ENCODE results near the gene TRIML2. TPM values are rescaled to one million over a fixed set of nuclear protein-coding genes. Genes with fewer than 3 reads are reported as not detected.
A peak's percentile ranks its signal among the peaks of the same experiment; 100 is the strongest.

The TRIML2 gene
- total RNA-seq, 1 experiment from 2014 or later: 102 TPM

DNA sequence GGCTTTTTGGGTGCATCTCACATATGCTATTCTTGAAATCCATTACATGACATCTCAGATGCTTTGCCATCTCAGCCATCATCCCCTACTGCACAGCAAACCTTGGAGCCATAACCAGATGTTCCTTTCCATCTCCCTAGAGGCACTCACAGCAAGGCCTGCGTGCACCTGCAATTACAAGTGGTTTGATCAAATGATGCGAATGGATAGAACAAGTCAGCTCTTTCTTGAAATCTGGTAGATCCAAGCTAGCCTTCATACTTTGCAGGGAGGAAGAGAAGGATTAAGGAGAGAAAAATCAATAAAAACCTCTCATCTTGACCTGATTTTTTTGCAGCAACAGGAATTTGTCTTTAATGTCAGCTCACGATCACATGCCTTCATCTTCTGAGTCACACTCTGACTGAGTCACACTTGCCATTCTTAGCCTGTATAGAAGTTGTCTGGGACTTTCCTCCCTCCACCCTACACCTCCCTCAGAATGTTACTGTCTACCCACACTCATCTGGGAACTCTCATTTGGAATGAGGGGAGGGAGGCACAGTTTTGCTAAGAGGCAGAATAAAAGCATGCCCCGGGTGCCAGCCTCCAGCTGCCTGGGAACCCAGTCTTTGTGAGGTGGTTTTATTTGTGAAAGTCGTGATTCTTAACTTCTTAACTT is 17.9 kb upstream of the TRIML2 start:
- DNase-seq: no peak
- Mint-ChIP-seq H3K4me1 (peaks cover 26 to 30% of the 10 kb centered on the region in 2 experiments), H3K4me3 (no peak overlapping the region), H3K27me3 (ENCODE audit: low read depth) (no peaks in the 10 kb centered on the region; the same call in 1 of the 2 replicates), H3K27ac (peak overlapping the region in 1 of 3 experiments; percentile 65; a peak in 1 of 7 replicates), H3K9me3 (no peaks in the 10 kb centered on the region), H3K36me3 (ENCODE audit: insufficient read depth in 1 of 3, low read depth in 3 of 3) (no peaks in the 10 kb centered on the region)
- H3K27me3 ChIP-seq (ENCODE audit: insufficient read depth, low read length): no peaks in the 10 kb centered on the region
- H3K23ac ChIP-seq (ENCODE audit: insufficient read length, low read depth, low read length): no peak overlapping the region
- no peak overlapping the region for H2AK5ac ChIP-seq (ENCODE audit: insufficient read length, low read length)
- no peaks in the 10 kb centered on the region for H3K79me2 ChIP-seq (ENCODE audit: insufficient read depth, low read length)
- no peak overlapping the region for H3K56ac ChIP-seq (ENCODE audit: insufficient read length, low read depth, low read length)
- H3K4me2 ChIP-seq (ENCODE audit: insufficient read depth, insufficient read length, low read length): no peak overlapping the region
- H2BK15ac ChIP-seq (ENCODE audit: low read depth, low read length): no peak overlapping the region
- no peaks in the 10 kb centered on the region for H3K9me3 ChIP-seq (ENCODE audit: control insufficient read depth, low read depth, low read length)
- H3K79me1 ChIP-seq (ENCODE audit: insufficient read depth, low read depth, low read length, poor library complexity, severe bottlenecking): no peaks in the 10 kb centered on the region
- H3K27ac ChIP-seq (ENCODE audit: insufficient read length, low read depth, low read length): no peak overlapping the region
- H2BK20ac ChIP-seq (ENCODE audit: low read depth, low read length, poor library complexity, severe bottlenecking): no peak overlapping the region
- no peak overlapping the region for H2BK12ac ChIP-seq (ENCODE audit: insufficient read length, low read depth, low read length)
- WGBS (ENCODE audit: extremely low coverage, insufficient read length, low lambda C conversion rate): no CpG with 5 or more reads among the region's 5 CpGs
- H4K20me1 ChIP-seq (ENCODE audit: control insufficient read depth, insufficient read depth, insufficient read length): no peaks in the 10 kb centered on the region
- no peak overlapping the region for H4K5ac ChIP-seq (ENCODE audit: insufficient read length, low read depth, low read length)
- H3K9ac ChIP-seq (ENCODE audit: extremely low read depth, insufficient read length, low read length): no peak overlapping the region
- H2BK120ac ChIP-seq (ENCODE audit: low read depth, low read length, poor library complexity, severe bottlenecking): no peak overlapping the region
- H3K4ac ChIP-seq (ENCODE audit: low read depth, low read length): no peak overlapping the region
- no peak overlapping the region for H3T11ph ChIP-seq (ENCODE audit: low read length)
- peaks cover 3% of the 10 kb centered on the region; the same call in 1 of the 2 replicates for H3K4me1 ChIP-seq (ENCODE audit: insufficient read depth, low read length)
- no peaks in the 10 kb centered on the region for H3K23me2 ChIP-seq (ENCODE audit: insufficient read length, low read depth, low read length, poor library complexity, severe bottlenecking)
- no peak overlapping the region for H4K91ac ChIP-seq (ENCODE audit: insufficient read length, low read depth, low read length)
- TF ChIP-seq, protein P1, sequence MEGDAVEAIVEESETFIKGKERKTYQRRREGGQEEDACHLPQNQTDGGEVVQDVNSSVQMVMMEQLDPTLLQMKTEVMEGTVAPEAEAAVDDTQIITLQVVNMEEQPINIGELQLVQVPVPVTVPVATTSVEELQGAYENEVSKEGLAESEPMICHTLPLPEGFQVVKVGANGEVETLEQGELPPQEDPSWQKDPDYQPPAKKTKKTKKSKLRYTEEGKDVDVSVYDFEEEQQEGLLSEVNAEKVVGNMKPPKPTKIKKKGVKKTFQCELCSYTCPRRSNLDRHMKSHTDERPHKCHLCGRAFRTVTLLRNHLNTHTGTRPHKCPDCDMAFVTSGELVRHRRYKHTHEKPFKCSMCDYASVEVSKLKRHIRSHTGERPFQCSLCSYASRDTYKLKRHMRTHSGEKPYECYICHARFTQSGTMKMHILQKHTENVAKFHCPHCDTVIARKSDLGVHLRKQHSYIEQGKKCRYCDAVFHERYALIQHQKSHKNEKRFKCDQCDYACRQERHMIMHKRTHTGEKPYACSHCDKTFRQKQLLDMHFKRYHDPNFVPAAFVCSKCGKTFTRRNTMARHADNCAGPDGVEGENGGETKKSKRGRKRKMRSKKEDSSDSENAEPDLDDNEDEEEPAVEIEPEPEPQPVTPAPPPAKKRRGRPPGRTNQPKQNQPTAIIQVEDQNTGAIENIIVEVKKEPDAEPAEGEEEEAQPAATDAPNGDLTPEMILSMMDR (conservative IDR thresholded peaks at IDR 0.05): no peak
- no peak overlapping the region for H2BK5ac ChIP-seq (ENCODE audit: insufficient read length, low read length)
- H3K14ac ChIP-seq (ENCODE audit: insufficient read depth, low read length): no peak overlapping the region
- peak overlapping the region; percentile 27 for H4K8ac ChIP-seq (replicated peaks; ENCODE audit: insufficient read length, low read depth, low read length)
- H3K18ac ChIP-seq (ENCODE audit: insufficient read length, low read depth, low read length): no peak overlapping the region
- no peak overlapping the region for H2AFZ ChIP-seq (ENCODE audit: low read length)
